Ishikawa (cell line): ENCODE data around the gene KCNJ9.

ENCODE experiments used
- TEAD4 ChIP-seq: IDR thresholded peaks from 2 replicates; pipeline ENCODE4 v1.6.1; 2012
- USF1 ChIP-seq: IDR thresholded peaks from 2 replicates; pipeline ENCODE4 v1.6.1; 2012

GRCh38 chr1:160071289-160071688 lies 10.0 kb upstream of the KCNJ9 start:
- TF ChIP-seq TEAD4 (no peak), USF1 (no peak)
